ENCODE data around the gene MYO5B. TPM values are rescaled to one million over a fixed set of nuclear protein-coding genes. Genes with fewer than 3 reads are reported as not detected.

MYO5B gene
- total RNA-seq, 1 experiment from 2014 or later: 32.1 TPM

- Histone ChIP-seq H3K36me3 (ENCODE audit: control insufficient read depth in 1 of 2, insufficient read depth in 2 of 2, low read length in 2 of 2) (no peaks in the 10 kb centered on the region), H3K9me2 (ENCODE audit: insufficient read depth) (no peaks in the 10 kb centered on the region), H2AFZ (ENCODE audit: low read depth, low read length, poor library complexity, severe bottlenecking) (no peak overlapping the region), H3K9ac (ENCODE audit: low read length) (no peak overlapping the region), H3K27ac (ENCODE audit: low read depth, low read length) (no peak overlapping the region), H3K9me3 (ENCODE audit: control insufficient read depth in 1 of 2, insufficient read depth in 1 of 2, low read depth in 1 of 2, low read length in 2 of 2) (no peaks in the 10 kb centered on the region), H3K27me3 (ENCODE audit: insufficient read depth, low read length) (no peaks in the 10 kb centered on the region), H3K4me1 (ENCODE audit: control insufficient read depth in 1 of 2, insufficient read depth in 2 of 2, low read length in 2 of 2) (peaks cover 0 to 10% of the 10 kb centered on the region in 2 experiments; a peak in 1 of 4 replicates), H3K4me2 (ENCODE audit: low read length) (no peak overlapping the region), H3K4me3 (replicated peaks in 1 of 2; ENCODE audit: low read depth in 1 of 2, low read length in 2 of 2) (no peak overlapping the region), H4K20me1 (ENCODE audit: insufficient read depth) (no peaks in the 10 kb centered on the region), H3K79me2 (ENCODE audit: insufficient read depth, low read length) (no peaks in the 10 kb centered on the region)
- ATAC-seq (no peak), DNase-seq (ENCODE audit: low read depth, low spot score) (no peak)
- intact Hi-C loops (cut with micrococcal nuclease): no loop called here
- ChIA-PET POLR2A (no interaction called here), CTCF (no interaction called here), RAD21 (ENCODE audit: low non-redundant PET in 1 of 2, low total read pairs in 2 of 2, uncharacterized antibody in 2 of 2, unreplicated experiment in 2 of 2) (no interaction called here)
- BruUV-seq (replicated peaks): no TSS peak
- TF ChIP-seq MAX (IDR thresholded peaks at IDR 0.05): no peak
- no peak for TF ChIP-seq SRF (IDR thresholded peaks at IDR 0.05; ENCODE audit: low read depth)
- no peak for TF ChIP-seq REST (IDR thresholded peaks at IDR 0.05; ENCODE audit: low read depth)
- no peak for TF ChIP-seq ZBTB33 (IDR thresholded peaks at IDR 0.05; ENCODE audit: extremely low read depth, insufficient replicate concordance, low read length)
- TF ChIP-seq RAD21 (IDR thresholded peaks at IDR 0.05; ENCODE audit: low read depth): no peak
- no peak for TF ChIP-seq CTCF (IDR thresholded peaks at IDR 0.05 in 2 of 3, conservative IDR thresholded peaks at IDR 0.05 in 1 of 3; ENCODE audit: borderline replicate concordance in 1 of 3, insufficient read depth in 1 of 3, low read depth in 2 of 3, low read length in 2 of 3)
- no peak for TF ChIP-seq SIN3A (IDR thresholded peaks at IDR 0.05; ENCODE audit: low read depth)
- no peak for TF ChIP-seq JUND (IDR thresholded peaks at IDR 0.05)
- no peak for TF ChIP-seq FOSL1 (IDR thresholded peaks at IDR 0.05; ENCODE audit: low read depth)
- no peak for TF ChIP-seq EZH2phosphoT487 (IDR thresholded peaks at IDR 0.05; ENCODE audit: borderline replicate concordance)
- no peak for TF ChIP-seq ATF3 (IDR thresholded peaks at IDR 0.05)
- no peak for TF ChIP-seq SP1 (IDR thresholded peaks at IDR 0.05; ENCODE audit: low read depth)
- no peak for TF ChIP-seq EZH2 (IDR thresholded peaks at IDR 0.05)
- TF ChIP-seq EGR1 (IDR thresholded peaks at IDR 0.05; ENCODE audit: low read depth): no peak
Observed at GRCh38 chr18:49819071-49819662, 375.8 kb downstream of the MYO5B start.
